ENCODE measurements around the gene NKX6-2.

- TF ChIP-seq CTCF (conservative IDR thresholded peaks at IDR 0.05) = no peak
- TF ChIP-seq ZFX (IDR thresholded peaks at IDR 0.05) = no peak
These were observed 7.3 kb upstream of the NKX6-2 start for GRCh38 chr10:132793213-132793612.

Measured in C4-2B (cell line).